CD4-positive, alpha-beta T cell treated with Interleukin-17A for 4 hours (primary cell): ENCODE measurements around the gene CD52.
"Not testable (repeated sequence)": the region's sequence is repeated elsewhere in the genome, so short reads cannot be mapped to it uniquely, and the experiment has no call there.

Experiments
- DNase-seq: peaks from one replicate; pipeline ENCODE4 v3.0.0-alpha.2; 2020; ENCODE audit warnings: mixed read lengths

Gene CD52

DNA sequence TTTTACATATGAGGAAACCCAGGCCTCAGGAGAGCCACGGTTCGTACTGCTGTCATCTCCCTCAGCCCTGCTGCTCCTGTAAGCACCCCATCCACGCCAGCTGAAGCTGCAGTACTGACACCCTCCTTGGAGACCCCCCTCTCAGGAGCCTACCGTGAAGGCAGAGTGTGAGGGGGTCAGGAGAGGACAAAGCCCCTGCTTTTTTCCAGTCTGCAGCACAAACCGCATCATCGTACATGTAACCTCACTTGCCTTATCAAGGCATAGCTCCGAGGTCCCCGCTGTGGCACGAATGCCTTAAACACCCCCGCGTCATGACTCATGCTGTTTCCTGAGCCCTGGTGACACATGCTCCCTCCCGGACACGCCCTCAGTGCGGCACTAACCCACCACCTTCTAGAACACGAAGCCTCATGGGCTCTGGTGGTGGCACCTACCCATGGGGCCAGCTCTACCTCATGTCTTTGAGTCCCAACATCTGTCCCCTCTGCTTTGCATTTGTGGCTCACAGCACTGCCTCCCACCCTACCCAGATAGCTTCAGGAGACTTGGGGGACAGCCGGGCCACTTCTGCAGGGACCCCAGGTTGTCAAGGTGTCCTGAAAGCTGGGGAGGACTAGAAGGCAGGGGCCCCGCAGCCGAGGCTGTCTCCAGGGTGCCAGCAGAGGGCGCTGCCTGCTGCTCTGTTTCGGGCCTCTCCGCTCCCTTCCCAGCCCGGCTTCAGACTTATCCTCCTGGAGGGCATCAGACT is 33.0 kb upstream of the CD52 start:
- peak; percentile 98 for DNase-seq

GRCh38 chr1:26285366-26286063 is 32.2 kb upstream of the CD52 start:
- peak; percentile 59 for DNase-seq

GRCh38 chr1:26286064-26286416 is 31.7 kb upstream of the CD52 start:
- no peak for DNase-seq

DNA sequence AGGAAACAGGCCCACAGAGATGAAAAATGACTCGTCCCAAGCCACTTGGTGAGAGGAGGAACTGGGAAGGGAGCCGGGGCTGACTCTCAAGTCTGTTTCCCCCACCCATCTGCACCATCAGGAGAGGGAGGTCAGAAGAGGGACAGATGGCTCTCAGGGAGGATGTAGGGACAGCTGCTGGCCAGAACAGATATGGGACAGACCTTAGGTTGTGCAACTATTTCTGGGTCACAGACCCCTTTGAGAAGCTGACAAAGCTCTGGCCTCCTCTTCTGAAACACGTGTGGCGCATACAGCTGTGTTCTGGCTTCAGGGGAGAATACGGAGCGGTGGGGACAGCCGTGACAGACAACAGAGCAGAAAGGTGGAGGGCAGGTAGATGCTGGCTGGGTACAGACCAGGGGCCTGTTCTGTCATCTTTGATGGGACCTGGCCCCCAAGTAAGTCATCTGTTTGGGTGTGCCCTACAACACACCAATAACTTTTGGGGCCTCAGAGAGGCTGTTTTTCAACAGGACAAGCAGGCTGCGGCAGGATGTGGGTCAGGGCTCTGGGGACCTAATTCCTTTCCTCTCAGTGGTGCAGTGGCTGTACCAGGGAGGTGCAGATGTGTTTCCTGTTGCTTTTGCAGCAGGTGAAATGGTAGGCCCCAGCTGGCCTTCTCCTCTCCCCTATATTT is 30.6 kb upstream of the CD52 start:
- DNase-seq = peak; percentile 86

DNA sequence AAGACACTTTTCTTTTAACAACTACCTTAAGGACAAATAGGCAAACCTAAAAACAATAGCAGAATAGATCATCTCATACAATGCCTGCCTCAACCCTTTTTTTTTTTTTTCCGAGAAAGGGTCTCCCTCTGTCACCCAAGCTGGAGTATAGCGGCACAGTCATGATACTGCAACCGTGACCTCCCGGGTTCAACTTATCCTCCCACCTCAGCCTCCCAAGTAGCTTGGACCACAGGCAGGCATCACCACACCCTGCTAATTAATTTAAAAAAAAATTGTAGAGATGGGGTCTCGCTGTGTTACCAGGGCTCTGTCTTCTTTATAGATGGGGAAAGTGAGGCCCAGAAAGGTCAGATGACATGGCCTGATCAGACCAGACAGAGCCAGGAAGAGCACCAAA is 29.9 kb upstream of the CD52 start:
- peak; percentile 15 for DNase-seq

- DNase-seq = peak; percentile 85
Observed at GRCh38 chr1:26288311-26288941, 29.3 kb upstream of the CD52 start.

GRCh38 chr1:26289158-26290059 is 28.3 kb upstream of the CD52 start:
- peak; percentile 69 for DNase-seq

DNA sequence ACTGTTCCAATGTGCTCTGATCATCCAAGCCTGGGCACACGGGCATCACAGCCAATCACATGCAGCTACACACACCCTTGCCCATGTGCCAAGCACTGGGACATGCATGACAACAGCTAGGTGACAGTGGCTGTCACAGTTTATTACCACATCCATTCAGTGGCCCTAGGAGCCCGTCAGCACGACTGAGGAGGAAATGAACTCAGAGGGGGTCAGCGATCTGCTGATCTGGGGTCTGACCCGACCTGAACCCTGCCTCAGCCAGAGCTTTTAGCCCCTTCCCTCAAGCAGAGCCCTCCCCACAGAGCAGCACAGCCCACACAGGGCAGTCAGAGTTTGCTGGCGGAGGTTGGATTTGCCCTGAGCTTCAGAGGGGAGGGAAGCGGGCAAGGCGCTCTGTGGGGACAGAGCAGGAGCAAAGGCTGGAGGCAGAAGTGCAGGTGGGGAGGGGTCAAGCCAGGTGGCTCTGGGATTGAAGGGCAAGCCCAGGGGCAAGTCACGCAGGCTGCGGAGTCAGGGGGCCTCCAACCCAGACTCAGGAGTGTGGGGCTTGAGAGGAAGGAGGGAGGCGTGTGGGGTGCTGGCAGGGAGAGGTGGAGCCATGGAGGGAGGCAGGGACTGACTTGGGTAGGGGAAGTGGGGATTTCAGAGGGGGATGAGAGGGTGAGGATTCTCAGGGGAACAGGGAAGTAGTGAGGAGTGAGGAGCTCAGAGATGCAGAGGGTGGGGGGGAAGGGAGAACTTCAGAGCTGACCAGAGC is 27.5 kb upstream of the CD52 start:
- peak; percentile 47 for DNase-seq

DNA sequence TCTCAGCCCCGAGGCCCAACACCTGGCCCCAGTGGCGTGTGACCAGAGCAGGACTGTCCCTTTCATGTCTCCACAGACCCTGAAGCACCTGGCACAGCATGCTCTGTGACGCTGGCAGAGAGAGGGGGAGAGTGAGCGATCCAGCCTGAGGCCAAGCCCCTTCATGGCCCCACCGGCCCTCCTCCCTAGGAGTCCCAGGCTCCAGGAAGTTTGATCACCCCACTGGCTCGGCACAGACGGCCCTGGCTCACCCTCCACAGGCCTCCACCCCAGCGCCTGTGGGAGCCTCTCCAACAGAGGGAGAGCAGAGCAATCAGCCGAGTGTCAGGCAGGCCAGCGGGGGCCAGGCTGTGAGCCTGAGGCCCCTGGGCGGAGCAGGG is 26.9 kb upstream of the CD52 start:
- no peak for DNase-seq

DNA sequence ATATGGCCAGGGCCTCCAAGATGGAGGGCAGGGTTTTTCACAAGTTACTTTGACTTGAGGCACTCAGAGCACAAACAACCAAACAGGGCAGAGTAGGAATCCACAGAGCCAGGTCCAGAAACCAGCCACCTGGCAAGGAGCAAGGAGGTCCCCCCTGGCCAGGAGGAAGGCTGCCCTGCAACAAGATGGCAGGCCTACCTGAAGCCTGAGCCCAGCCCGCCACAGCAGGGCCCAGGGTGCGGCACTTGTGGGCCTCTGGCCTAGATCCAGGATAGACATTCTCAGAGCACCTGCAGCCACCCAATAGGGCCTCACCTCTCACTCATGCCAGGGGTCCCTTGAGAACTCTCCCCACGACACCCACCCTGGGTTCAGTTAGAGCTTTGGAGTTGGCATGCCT is 26.3 kb upstream of the CD52 start:
- no peak for DNase-seq

GRCh38 chr1:26291939-26292338 is 25.8 kb upstream of the CD52 start:
- DNase-seq = no peak

DNA sequence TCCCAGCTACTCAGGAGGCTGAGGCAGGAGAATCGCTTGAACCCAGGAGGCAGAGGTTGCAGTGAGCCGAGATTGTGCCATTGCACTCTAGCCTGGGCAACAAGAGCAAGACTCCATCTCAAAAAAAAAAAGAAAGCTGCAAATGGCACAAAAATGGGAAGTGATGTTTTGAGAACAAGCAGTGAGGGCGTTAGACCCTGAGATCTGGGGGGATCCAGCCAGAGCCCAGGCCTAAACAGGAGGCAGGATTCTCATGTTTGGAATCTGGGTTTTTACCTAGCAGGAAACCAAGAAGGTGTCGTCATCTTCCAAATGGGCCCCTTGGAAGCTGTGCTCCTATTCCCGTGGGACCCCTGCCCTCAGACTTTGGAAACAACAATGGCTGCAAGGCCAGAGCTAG is 25.0 kb upstream of the CD52 start:
- not testable (repeated sequence) for DNase-seq

DNA sequence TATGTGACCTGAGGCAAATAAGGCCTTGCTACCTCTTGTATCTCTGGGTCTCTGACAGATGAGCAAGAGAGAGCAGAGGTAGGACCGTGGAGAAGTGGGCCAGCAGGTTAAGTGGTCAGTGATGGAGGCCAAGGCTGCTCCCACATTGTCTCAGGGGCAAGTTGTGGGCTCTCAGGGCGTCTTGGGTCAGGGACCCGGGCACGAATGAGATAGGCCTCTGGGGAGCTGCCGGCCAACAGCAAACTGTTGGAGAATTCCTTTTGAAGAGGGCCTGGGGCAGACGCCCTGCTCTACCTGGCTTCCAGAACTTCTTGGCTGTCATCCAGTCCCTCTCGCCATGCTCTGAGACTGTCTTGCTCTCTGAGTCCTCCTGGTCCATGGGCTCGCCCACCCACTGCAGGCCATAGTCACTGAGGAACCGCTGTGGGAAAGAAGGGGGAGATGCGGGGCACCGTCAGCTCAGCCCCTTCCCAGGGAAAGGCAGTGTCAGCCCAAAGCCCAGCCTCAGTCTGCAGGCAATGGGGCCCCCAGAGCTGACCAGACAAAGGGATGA is 23.8 kb upstream of the CD52 start:
- DNase-seq = no peak

DNA sequence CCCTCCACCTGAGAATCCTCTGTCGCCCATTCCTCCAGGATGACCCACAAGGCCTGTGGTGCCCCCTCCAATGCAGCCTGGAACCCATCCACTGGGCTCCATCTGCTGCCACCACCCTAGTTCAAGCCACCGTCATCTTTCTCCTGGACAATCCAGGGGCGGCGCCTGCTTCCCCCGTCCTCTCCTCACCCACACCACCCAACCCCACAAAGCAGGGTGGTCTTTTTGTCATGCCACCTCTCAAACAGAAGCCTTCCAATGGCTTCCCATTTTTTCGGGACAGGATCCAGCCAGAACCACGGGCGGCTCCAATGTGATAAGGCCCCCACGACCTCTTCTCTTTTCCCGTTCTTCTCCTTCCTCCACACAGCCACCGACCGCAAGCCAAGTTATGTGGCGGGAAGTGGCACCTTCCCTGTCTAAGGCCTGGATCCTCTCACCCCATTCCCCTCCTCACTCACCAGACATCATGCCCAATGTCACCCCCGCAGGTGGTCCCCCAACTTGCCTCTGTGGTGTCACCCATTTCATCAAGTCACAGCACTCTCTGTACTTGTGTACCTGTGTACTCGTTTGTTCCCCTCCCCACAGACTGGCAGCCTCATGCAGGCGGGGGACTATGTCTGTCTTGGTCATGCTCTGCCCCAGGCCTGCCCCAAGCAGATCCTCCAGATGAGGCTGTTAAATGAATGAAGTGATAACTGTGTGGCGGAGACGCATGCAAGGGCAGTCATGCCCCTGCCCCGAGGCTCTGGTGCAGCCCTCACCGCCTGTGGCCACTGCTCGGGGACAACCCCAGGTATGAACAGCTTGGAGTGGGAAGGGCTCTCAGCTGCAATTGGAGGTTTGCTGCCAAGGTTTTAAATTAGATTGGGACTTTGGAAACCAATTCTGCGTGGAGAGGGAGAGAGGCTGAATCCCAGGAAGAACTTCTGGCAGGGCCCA is 22.3 kb upstream of the CD52 start:
- no peak for DNase-seq

- DNase-seq = no peak
Observed at GRCh38 chr1:26296340-26297056, 21.3 kb upstream of the CD52 start.

DNA sequence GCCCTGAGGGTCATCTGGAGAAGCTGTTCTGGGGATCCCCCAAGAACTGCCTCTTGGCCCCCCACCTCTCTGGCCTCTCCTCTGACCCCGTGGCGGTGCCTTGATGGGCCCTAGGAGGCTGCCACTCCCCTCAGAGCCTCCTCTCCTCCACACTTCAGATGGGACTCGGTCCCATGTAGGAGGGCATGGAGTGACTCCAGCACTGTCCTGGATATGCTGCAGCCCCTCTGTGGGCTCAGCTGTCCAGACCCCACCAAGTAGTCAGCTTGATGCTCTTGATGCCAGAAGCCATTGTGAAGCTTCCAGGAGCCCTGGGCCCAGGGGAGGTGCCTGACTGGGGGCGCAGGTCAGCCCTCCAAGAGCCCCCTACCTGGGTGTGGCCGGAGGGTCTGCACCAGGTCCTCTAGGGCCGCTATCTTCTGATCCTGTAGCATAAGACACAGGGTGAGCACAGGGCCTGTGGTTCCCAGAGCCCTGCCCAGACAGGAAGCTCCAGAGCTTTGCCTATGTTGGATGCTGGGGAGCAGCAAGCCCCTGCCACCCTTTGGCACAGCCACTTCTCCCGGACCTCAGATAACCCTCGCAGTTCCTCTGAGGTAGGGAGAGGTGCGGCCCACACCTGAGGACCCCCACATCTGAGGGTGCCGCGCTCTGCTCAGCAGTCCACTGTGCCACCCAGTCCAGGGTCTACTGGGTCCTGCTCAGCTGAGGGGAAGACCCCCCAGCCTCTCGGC is 20.5 kb upstream of the CD52 start:
- DNase-seq = no peak

DNA sequence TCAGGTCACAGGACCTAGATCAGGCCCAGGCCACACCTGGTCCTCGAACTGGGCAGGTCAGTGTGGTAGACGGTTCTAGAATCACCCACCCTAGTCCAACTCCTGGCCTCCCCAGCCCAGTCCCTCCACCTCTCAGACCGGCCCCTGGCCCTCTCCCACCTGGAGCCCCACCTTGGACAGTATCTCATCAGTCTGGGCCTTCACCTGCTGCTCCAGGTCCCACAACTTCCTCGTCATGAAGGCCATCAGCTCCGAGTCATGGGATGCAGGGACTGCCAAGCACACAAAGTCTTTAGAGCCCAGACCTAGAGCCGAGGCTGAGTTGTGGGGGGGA is 20.0 kb upstream of the CD52 start:
- no peak for DNase-seq

GRCh38 chr1:26300578-26301275 is 17.0 kb upstream of the CD52 start:
- no peak for DNase-seq
